ENCODE data around the gene BRSK2.

Gene BRSK2

DNA sequence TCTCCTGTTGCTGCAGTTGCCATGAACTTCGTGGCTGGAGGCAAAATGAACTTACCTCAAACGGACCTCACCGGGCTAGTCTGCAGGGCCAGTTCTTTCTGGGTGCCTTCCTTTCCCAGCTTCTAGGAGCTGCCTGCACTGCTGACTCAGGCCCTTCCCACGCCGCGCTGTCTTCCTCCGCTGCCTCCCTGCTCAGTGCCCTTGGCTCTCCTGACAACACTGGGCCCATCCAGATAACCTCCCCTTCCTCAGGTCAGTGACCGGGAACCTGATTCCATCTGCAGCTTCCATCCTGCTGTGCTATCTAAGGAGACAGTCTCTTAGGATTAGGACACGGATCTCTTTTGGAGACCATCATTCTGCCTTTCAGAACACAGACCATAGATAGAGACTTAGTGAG, 77.5 kb downstream of the BRSK2 start:
- no peak for DNase-seq (ENCODE audit: low read depth, low spot score)

DNA sequence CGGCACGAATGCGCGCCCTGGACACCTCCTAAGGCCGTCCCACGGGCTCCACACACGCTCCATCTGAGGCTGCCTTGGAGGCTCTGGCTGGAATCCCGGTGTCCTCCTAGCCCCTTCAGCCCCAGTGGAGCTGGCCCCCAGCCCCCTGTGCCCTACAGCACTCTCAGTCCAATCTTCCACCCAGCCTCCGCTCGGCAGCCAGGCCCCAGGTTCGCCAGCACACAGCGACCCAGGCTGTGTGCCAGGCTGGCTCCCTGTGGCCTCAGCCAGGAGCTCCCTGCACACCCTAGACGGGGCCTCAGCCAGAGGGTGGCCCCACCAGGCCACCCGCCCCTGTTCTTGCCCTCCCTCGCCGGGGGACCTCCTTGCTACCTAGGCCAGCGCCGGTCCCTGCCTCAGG, 78.3 kb downstream of the BRSK2 start:
- no peak for DNase-seq (ENCODE audit: low read depth, low spot score)

DNA sequence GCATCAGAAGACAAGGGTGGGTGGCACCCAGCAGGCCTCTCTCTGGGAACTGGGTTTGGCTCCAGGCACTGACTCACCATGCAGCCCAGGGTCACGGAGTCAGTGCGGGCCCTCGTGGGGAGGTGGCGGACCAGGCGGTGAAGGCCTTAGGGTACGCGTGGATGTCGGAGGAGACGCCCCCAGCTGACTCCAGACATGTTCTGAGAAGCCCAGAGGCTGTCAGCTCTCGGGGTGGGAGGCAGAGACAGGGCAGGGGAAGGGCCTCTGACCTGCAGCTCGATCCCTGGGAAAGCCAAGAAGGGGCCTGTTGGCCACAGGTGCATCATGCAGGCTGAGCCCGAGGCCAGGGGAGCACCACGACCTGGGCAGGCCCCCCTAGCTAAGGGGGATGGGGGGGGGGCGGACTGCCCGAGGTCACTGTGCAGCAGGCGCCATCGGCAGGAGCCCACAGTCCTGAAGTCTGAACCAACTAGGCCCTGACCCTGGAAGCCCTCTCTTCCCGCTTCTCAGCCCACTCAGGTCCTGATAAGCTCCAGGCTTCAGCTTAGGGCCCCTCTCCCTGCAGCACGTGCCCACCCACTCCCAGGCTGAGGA, 78.8 kb downstream of the BRSK2 start:
- no peak for DNase-seq (ENCODE audit: low read depth, low spot score)

DNA sequence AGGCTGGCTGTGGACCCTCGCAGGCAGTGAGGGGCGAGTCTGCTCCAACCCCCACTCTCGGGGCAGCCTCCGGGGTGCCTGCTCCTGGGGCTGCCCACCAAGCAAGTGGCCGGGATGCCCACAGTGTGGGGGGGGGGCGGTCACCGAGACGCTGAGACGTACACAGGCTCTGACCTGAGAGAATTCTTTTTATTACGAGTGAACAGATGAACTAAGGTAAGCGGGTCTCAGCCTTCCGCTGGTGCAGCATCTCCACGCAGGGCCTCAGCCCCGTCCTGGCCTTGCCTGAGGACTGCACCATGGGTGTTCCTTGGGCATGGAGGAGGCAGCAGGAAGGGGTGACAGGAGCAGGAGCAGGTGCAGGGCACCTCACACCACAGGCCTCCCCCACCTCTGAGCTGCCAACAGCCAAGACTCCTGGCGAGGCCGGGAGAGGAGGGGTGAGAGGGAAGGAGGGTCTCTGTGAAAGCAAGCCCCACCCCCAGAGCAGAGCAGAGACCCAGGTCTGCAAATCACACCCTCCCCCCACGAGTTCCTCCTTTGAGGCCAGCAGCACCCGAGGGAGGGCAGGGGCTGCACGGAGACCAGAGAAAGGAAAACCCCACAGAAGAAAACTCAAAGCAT, 79.7 kb downstream of the BRSK2 start:
- DNase-seq (ENCODE audit: low read depth, low spot score), result no peak

DNA sequence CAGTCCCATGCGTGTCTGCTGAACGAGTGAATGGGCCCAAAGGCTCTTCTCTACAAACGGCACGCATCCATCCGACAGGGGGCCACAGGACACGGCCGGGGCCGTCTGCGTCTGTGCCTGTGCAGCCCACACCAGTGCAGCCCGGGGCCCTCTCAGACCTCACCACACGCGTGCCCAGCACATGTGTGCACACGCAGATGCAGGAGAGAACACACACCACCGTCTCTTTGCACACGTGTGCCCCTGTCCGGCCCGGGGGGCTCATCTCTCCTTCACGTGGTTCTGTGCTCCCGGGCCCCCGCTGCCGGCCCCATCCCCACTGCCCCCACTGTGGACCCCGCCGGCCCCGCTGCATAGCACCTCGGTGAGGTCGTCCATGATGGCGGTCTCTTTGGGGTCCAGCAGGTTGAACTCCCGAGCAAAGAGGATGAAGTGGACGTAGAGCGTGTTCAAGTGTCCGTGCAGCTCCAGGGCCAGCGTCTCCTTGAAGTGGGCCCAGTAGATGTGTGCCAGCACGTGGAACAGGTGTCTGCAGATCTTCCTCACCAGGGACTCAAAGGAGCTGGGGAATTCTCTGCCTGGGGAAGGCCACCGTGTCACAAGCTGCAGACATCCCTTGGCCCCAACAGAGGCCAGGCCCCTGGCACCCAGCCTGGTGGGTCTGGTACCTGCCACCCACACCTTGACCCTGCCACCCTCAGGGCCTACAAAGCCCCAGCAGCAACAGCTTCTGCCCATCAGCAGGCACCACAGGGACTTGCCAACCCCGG, 80.4 kb downstream of the BRSK2 start:
- no peak for DNase-seq (ENCODE audit: low read depth, low spot score)

DNA sequence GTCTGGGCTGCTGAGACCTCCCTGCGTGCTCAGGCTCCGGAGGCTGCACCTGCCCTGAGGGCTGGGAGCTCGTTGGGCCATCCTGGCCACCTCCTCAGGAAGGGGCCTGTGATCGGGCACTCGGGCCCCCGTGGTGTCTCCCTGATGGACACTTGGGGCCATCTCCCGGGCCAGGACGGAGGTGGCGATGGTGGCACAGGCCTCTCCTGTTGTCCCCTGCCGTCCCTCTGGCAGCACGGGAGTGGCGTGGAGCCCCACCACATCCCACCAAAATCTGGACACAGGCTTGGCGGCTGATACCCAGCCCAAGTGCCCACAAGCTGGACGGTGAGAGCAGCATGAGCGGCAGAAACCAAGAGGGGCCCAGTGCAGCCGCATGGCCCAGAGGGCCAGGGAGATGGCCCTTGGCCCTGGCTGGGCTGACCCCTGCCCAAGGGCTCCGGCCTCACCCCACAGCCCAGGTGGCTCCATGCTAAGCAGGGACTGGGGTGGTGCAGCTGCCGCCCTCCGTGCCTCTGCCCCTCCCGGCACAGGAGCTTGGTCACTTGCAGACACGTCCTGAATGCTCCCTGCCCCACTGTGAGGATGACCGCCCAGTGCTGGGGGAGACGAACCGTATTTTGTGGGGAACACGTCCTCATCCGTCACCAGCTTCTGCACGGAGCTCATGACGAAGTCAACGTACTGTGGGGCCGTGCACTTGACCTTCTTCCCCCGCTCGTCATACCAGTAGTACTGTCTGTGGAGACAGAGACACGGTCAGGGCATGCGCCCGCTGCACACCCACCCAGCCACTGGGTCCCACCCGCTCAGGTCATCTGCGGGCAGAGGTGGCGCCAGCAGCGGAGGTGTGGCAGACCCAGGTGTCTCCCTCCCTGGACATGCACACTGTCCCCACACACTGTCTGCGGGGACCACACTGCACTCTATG, 81.2 kb downstream of the BRSK2 start:
- no peak for DNase-seq (ENCODE audit: low read depth, low spot score)

DNA sequence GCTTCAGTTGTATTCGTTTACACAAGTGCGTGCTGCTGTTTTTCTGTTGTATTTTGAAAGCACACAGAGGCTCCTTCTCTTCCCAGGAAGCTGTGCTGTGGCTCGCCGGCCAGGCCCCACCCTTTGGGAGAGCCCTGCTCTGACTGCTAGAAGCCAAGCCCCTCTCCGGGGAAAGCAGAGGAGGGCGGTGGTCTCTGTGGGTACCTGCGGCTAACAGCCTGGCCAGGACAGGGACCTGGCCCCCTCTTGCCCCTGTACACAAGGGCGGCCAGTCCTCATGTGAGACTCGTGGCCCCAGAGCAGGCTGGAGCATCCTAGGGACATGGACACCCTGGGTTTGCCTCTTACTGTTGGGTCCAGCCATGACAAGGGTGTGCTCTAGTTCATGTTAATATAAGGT, 82.0 kb downstream of the BRSK2 start:
- DNase-seq (ENCODE audit: low read depth, low spot score), result no peak

DNA sequence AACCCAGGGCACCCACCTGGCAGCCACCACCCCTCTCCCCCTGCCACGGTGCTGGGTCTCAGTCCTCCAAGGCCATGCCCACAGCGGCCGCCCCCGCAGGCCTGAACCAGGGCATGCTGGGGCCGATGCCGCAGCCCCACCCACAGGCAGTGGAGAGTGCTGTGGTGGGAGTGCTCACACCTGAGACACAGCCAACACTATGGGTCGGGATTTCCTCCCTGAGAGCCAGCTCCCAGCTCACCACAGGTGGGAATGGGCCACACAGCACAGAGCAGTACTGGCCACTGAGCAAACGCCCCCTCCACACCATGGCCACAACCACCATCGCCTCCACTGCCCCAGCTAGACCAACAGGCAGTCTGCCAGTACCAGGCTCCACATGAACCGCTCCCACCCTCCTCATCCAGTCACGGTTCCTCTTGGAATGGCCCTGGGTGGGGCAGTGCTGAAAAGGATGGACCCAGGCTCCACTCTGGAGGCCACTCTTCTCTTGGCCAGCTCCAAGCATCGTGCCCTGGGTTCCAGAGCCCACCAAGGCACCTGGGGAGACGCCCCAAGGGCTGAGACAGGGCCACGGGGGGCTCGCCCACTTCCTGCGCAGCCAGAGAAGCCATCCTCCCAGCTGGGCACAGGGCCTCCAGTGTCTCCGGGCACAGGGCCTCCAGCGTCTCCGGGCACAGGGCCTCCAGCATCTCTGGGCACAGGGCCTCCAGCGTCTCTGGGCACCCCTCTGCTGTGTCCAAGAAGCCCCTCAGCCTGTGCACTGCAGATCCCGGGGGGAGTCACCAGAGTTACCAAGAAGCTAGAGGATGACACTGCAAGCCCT, 82.7 kb downstream of the BRSK2 start:
- DNase-seq (ENCODE audit: low read depth, low spot score), result no peak

DNA sequence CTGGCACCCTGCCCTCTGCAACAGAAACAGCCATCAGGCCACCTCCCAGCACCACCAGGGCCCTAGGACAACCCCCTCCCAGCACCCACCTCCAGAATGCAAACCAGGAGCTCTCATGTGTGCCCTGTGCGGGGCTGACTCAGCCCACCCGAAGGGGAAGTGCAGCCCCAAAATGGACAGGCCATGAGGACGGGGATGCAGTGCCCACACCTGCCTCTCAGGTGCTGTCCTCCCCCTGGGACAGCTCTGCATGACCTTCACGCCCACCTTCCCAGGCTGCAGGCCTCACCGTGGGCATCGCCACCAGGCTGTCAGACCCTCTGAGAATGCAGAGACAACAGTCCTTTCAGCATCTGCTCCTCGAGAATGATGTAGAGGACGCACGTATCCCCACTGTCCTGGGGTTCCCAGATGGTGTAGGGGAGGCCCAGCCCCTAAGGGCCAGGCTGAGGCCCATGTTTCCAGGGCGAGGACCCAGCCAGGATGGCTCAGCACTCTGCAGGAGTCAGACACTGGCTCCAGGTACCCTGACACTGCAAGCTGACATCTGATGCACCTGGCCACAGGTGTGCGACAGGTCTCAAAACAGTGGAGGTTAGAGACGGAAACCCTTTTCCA, 83.4 kb downstream of the BRSK2 start:
- DNase-seq (ENCODE audit: low read depth, low spot score), result no peak

DNA sequence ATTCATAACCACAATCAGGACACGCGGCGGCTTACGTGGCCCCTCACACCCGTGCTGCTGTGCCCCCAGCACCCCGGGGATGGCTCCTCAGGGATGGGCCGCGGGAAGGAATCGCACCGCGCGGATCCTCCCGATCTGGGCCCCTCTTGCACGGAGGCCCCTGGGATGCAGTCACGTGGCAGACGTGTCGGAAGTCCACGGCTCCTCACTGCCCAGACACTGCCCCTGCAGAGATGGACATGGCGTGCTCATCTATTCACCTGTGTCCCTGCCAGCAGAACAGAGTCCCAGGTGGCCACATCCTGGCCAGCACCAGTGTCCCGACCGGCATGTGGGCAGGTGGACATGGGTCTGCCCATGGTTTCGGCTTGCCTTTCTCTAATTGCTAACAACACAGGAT, 84.1 kb downstream of the BRSK2 start:
- no peak for DNase-seq (ENCODE audit: low read depth, low spot score)

DNA sequence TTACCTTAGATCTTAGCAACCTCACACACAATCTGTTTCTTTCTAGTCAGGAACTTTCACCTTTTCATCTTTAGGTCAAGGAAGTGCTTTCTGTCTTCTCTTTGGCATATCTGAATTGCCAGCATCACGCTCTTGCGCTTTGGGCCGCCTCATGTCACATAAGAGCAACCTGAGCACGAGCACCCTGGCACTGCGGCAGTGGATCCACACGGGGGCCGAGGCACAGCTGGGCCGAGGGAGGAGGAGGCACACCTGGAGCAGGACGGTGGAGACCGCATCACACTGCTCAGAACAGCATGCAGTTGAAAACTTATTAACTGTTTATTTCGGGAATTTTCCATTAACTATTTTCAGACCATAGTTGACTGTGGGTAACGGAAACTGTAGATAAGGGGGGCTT, 86.1 kb downstream of the BRSK2 start:
- DNase-seq (ENCODE audit: low read depth, low spot score), result no peak

DNA sequence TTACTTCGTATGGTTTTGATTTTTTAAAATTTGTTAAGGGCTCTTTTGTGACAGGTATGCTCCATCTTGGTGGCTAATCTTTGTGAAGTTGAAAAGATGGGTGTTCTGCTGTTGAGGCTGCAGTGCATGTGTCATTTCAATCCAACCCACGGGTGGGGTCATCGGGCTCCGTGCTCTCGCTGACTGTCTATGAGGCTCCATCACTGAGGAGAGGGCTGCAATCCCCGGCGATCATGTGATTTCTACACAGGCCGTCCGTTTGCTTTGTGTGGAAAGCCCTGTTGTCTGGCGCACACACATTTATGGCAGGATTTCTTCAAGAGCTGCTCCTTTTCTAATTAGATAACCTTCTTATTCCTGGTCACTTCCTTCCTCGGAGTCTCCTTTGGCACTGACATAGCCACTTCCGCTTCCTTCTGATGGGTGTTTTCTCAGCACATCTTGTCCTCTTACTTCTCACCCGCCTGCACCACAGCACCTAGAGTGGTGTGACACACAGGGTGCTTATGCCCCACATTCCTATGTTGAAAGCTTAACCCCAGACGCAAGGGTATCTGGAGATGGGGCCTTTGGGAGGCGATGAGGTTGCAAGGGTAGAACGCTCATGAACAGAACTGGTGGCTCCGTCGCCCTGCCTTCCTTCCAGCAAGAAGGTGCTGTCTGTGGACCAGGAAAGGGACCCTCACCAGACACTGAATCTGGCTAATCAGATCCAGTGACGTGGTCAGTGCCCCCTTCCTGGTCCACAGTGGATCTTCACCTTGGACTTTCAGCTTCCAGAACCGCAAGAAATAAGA, 87.4 kb downstream of the BRSK2 start:
- no peak for DNase-seq (ENCODE audit: low read depth, low spot score)

DNA sequence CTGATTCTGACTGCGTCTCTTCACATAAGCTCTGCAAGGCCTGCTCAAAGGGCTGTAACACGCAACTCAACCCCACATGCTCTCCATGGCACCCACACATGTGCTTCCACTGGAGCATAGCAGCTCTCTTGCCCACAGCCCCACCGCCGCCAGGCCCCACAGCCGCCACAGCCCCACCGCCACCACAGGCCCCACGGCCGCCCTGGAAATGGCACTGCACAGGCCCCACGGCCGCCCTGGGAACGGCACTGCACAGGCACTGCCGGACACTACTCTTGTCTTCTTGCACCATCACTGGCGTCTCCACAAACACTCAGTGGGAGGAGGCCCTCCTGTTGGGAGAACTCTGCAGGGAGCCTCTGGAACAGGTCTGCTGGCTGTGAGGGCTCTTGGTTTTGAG, 88.3 kb downstream of the BRSK2 start:
- DNase-seq (ENCODE audit: low read depth, low spot score), result no peak

DNA sequence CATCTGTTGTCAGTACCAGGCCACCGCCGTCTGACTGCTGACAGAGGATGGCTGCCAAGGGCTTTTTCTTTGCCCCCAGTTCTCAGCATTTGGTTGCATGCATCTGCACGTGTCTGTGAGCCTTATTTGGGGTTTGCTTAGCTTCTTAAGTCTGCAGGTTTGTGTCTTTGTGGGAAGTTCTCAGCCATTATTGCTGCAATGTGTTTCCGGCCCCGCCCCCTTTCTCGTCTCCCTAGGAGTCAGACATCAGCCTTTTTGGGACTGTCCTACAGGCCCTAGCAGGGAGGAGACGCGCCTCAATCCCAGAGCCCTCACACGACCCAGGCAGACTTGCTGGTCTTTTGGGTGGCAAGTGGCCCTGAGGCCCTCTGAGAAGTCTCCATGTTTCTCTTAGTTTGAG, 88.8 kb downstream of the BRSK2 start:
- DNase-seq (ENCODE audit: low read depth, low spot score), result no peak

DNA sequence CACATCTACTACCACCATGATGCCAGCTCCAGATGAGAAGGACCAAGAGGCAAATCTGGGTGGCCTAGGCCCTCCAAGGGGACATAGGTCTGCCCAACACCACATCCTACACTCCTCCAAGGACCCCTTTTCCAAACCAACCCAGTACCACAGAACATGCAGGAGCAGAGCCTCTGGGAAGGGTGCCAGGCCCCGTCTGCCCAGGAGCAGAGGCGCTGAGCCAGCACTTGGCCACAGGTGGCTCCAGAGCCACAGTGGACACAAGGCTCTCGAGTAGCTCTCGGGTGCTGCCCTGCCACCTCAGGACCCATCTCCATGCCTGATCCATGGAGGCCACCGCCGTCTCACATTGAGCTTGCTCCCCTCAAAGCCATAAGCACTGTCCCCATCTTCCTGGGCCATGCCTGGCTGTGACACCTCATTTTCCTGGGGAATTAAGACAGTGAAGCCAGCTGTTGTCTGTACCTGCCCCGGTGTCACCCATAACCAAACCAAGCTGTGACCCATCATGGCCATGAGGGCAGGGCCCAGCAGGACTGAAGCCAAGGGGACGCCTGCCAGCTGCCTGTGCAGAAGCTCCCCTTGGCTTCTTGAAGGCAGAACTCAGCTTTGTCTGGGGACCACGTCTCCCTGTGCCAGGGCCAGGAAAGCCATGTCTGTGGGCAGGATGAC, 89.4 kb downstream of the BRSK2 start:
- DNase-seq (ENCODE audit: low read depth, low spot score), result no peak

DNA sequence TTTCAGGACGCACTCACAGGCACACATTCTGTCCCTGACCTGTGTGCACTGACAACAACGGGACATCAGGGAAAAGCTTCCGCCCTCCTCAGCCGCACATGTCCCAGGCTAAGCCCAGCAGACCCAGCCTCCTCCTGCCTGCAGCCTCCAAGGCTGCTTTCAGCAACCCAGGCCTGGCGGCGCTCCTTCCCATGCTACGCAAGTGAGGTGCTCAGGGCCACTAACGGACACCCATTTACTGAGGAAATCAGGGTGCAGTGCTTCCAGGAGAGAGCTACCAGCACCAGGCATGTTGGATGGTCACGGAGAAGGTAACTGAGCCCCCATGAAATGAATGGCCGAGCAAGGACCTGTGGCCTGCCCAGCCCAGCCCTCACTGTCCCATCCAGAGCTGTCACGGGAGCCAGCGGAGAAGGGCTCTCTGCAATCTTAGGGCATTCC, 90.0 kb downstream of the BRSK2 start:
- no peak for DNase-seq (ENCODE audit: low read depth, low spot score)

DNA sequence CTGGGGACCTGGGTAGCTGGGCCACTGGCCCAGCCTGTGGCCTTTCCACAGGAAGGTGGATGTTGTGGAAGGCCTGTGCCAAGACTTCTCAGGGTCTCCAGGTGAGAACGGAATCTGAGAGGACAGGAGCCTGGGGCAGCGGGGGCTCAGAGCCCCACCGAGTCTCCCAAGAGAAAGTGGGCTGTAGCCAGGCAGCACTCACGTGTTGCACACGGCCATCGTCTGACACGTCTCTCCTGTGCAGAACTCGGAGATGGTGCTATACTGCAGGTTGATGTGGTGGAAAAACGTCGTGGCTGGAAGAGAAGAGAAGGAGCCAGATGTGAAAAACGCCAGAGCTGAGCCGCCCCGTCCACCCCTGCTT, 90.4 kb downstream of the BRSK2 start:
- DNase-seq (ENCODE audit: low read depth, low spot score), result no peak

DNA sequence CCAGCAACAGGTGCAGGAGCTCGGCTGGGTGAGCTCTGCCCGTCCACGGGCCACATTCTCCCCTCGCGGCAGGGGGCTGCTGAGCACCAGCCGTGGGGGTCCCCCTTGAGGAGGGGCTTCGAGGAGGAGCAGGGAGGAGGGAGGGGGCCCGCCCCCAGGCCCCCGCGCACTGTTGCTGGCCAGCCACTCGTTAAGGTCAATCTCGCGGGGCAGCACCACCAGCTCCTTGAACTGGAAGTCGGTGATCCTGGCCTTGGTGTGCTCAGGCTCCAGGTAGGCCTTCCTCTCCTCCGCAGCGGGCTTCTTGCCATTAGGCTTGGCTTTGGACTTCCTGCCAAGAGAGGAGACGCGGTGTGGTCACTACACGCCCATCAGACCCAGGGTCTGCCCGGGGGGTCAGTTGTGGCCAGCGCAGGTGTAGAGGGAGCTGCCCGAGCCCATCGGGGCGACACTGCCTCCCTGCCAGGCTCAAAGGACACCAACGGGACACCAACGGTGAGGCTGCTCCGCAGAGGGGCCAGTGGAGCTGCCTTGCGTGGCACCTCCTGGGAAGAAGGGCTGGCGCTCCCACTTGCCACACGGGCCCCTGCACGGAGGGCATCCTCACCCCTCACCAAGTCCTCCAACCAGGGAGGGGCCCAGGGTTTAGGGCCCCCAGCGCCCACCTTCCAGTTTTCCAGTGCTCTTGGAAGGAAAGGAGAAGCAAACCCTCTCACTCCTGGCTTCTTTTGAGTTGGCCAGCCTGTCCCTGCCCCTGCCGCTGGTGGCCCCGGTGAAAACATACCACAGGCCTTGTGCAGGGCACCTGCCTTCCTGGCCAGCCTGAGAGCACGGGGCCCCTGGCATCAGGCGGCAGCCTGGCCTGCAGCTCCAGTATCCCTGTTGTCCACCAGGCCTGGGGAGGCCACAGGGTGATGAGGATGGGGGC, 91.1 kb downstream of the BRSK2 start:
- DNase-seq (ENCODE audit: low read depth, low spot score), result no peak

Data from iPS DF 19.7 (cell line).